Keratinocyte (primary cell): ENCODE data around the gene SMCHD1. TPM values are rescaled to one million over a fixed set of nuclear protein-coding genes. Genes with fewer than 3 reads are reported as not detected.

Experiments used
- DNase-seq: peaks from one replicate; pipeline ENCODE4 v3.0.0-alpha.2; 2011; ENCODE audit warnings: low read depth, missing footprints, low spot score
- FAIRE-seq: peaks from 2 replicates; lab custom pipeline; 2011; peaks lifted over from hg19 to GRCh38; lab: Jason Lieb, UNC
- H2AFZ ChIP-seq: 2 replicates; pipeline ENCODE4 v1.6.0; 2012; ENCODE audit warnings: low read length, control low read depth, inconsistent platforms; ENCODE audit not compliant: control insufficient read depth
- H3K27ac ChIP-seq: 2 replicates; pipeline ENCODE4 v1.5.1; 2011; ENCODE audit warnings: low read length; ENCODE audit not compliant: control insufficient read depth, insufficient read depth
- H3K27me3 ChIP-seq: 3 replicates; pipeline ENCODE4 v1.6.0; 2011; ENCODE audit warnings: low read length; ENCODE audit not compliant: control insufficient read depth, insufficient read depth; ENCODE audit errors: extremely low read depth
- H3K36me3 ChIP-seq, 2 experiments: 2 replicates in 1 of 2; 3 replicates in 1 of 2; pipeline ENCODE4 v1.5.1; 2011; ENCODE audit warnings: low read length in 2 of 2, mild to moderate bottlenecking in 1 of 2; ENCODE audit not compliant: control insufficient read depth in 2 of 2, insufficient read depth in 2 of 2; ENCODE audit errors: extremely low read depth in 1 of 2
- H3K4me1 ChIP-seq: 3 replicates; pipeline ENCODE4 v1.5.1; 2011; ENCODE audit warnings: low read length; ENCODE audit not compliant: control insufficient read depth, insufficient read depth; ENCODE audit errors: extremely low read depth
- H3K4me2 ChIP-seq: 3 replicates; pipeline ENCODE4 v1.6.0; 2011; ENCODE audit warnings: low read depth, low read length; ENCODE audit not compliant: control insufficient read depth, insufficient read depth; ENCODE audit errors: extremely low read depth
- H3K4me3 ChIP-seq, 3 experiments: fragments of 200-600 bp in 1 of 3; sonication (generic) in 1 of 3; 2 replicates in 2 of 3; 3 replicates in 1 of 3; pipeline ENCODE4 v1.5.1; 2011 to 2016; ENCODE audit warnings: low read length in 3 of 3, mild to moderate bottlenecking in 3 of 3, control low read depth in 2 of 3, inconsistent platforms in 1 of 3, low read depth in 1 of 3, mixed read lengths in 1 of 3, mixed run types in 1 of 3, moderate library complexity in 1 of 3; ENCODE audit not compliant: control insufficient read depth in 2 of 3, insufficient read depth in 2 of 3; ENCODE audit errors: extremely low read depth in 1 of 3
- H3K79me2 ChIP-seq: 2 replicates; pipeline ENCODE4 v1.6.0; 2012; ENCODE audit warnings: low read length; ENCODE audit not compliant: control insufficient read depth, insufficient read depth
- H3K9ac ChIP-seq: 3 replicates; pipeline ENCODE4 v1.6.0; 2011; ENCODE audit warnings: low read length; ENCODE audit not compliant: control insufficient read depth, insufficient read depth; ENCODE audit errors: extremely low read depth
- H3K9me1 ChIP-seq: 3 replicates; pipeline ENCODE4 v1.6.0; 2011; ENCODE audit warnings: low read length; ENCODE audit not compliant: control insufficient read depth, insufficient read depth; ENCODE audit errors: extremely low read depth
- H3K9me3 ChIP-seq: 2 replicates; pipeline ENCODE4 v1.5.1; 2012; ENCODE audit warnings: low read depth, low read length; ENCODE audit not compliant: control insufficient read depth
- H4K20me1 ChIP-seq: 3 replicates; pipeline ENCODE4 v1.6.0; 2011; ENCODE audit warnings: low read length; ENCODE audit not compliant: control insufficient read depth, insufficient read depth; ENCODE audit errors: extremely low read depth
- EZH2 ChIP-seq: IDR thresholded peaks from one replicate; pipeline ENCODE4 v1.6.1; 2012; ENCODE audit warnings: inconsistent platforms, mild to moderate bottlenecking, low read length, moderate library complexity
- dilution Hi-C: fragments of 300-500 bp; cut with MboI; formaldehyde crosslinking; loops from one replicate; pipeline ENCODE4 v1.7.0; 2020; ENCODE audit warnings: low sequenced_read_pairs; ENCODE audit not compliant: extremely low pct_ligation_motif_present
- polyA plus RNA-seq, 5 experiments: library from polyadenylated mRNA; depleted of rRNA in 3 of 5; stranded (reverse) in 3 of 5; stranded (forward) in 1 of 5; unstranded in 1 of 5; fragments of >200 nt; gene quantifications; 1 replicate in 1 of 5; 2 replicates in 3 of 5; 3 replicates in 1 of 5; pipeline versions ENCODE4 v1.2.1 to v1.2.3, GENCODE V29; 2011 to 2012; ENCODE audit warnings: missing spikeins in 2 of 5, low read depth in 1 of 5, low replicate concordance in 1 of 5
- TF ChIP-seq, protein P1 (sequence below), 3 experiments: IDR thresholded peaks in 1 of 3; conservative IDR thresholded peaks in 1 of 3; optimal IDR thresholded peaks in 1 of 3; 2 replicates in 2 of 3; 3 replicates in 1 of 3; pipeline versions ENCODE3 to v1.5.1; 2011; ENCODE audit warnings: low read length in 3 of 3, mild to moderate bottlenecking in 3 of 3, moderate library complexity in 2 of 3, control low read depth in 1 of 3, inconsistent platforms in 1 of 3; ENCODE audit not compliant: insufficient read depth in 2 of 3; ENCODE audit errors: extremely low read depth in 1 of 3

SMCHD1 gene
- polyA plus RNA-seq, 1 donor (not counting 4 experiments of a cell fraction or from before 2014, with no cell fraction given) = 18.5 TPM

- H3K4me2 ChIP-seq = no peak overlapping the region
- H3K79me2 ChIP-seq = no peaks in the 10 kb centered on the region
- peaks cover 4 to 6% of the 10 kb centered on the region in 2 experiments for H3K36me3 ChIP-seq
These were observed 125.2 kb downstream of the SMCHD1 start for GRCh38 chr18:2780750-2781149.

DNA sequence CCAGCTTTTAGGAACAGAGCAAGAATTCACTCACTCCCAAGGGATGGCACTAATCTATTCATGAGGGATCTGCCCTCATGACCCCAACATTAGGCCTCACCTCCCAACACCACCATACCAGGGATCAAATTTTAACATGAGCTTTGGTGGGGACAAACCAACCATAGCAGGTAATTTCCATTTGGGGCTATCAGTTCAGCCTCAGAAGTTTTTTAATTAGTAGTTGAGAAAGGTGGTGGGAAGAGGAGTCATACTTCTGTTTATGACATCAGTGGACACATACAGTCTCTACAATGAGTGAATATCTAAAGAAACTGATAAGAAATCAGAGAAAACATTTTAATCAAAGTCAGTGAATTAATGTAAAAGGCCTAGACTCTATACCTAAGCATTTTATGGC lies 131.7 kb downstream of the SMCHD1 start:
- Histone ChIP-seq H3K9me1 (no peaks in the 10 kb centered on the region), H3K4me2 (no peak overlapping the region), H3K27ac (no peak overlapping the region), H3K4me1 (no peaks in the 10 kb centered on the region), H3K9ac (no peak overlapping the region), H3K79me2 (no peaks in the 10 kb centered on the region), H3K9me3 (no peaks in the 10 kb centered on the region), H3K27me3 (no peaks in the 10 kb centered on the region), H3K36me3 (peaks cover 5 to 6% of the 10 kb centered on the region in 2 experiments), H3K4me3 (no peak overlapping the region), H2AFZ (no peak overlapping the region), H4K20me1 (no peaks in the 10 kb centered on the region)
- DNase-seq = no peak
- no peak for FAIRE-seq
- dilution Hi-C loops = no loop called here
- TF ChIP-seq, protein P1, sequence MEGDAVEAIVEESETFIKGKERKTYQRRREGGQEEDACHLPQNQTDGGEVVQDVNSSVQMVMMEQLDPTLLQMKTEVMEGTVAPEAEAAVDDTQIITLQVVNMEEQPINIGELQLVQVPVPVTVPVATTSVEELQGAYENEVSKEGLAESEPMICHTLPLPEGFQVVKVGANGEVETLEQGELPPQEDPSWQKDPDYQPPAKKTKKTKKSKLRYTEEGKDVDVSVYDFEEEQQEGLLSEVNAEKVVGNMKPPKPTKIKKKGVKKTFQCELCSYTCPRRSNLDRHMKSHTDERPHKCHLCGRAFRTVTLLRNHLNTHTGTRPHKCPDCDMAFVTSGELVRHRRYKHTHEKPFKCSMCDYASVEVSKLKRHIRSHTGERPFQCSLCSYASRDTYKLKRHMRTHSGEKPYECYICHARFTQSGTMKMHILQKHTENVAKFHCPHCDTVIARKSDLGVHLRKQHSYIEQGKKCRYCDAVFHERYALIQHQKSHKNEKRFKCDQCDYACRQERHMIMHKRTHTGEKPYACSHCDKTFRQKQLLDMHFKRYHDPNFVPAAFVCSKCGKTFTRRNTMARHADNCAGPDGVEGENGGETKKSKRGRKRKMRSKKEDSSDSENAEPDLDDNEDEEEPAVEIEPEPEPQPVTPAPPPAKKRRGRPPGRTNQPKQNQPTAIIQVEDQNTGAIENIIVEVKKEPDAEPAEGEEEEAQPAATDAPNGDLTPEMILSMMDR (optimal IDR thresholded peaks at IDR 0.05 in 1 of 3, IDR thresholded peaks at IDR 0.05 in 1 of 3, conservative IDR thresholded peaks at IDR 0.05 in 1 of 3; ENCODE audit: extremely low read depth in 1 of 3, insufficient read depth in 2 of 3, low read length in 3 of 3) = no peak
- TF ChIP-seq EZH2 = no peak

More at GRCh38 chr18:2780750-2781149, 125.2 kb downstream of the SMCHD1 start:
- H4K20me1 ChIP-seq = no peaks in the 10 kb centered on the region
- DNase-seq (no peak), FAIRE-seq (no peak)
- no peak for TF ChIP-seq EZH2
- TF ChIP-seq, protein P1 (optimal IDR thresholded peaks at IDR 0.05 in 1 of 3, IDR thresholded peaks at IDR 0.05 in 1 of 3, conservative IDR thresholded peaks at IDR 0.05 in 1 of 3; ENCODE audit: extremely low read depth in 1 of 3, insufficient read depth in 2 of 3, low read length in 3 of 3) = no peak
- no peak overlapping the region for H3K9ac ChIP-seq
- H3K4me1 ChIP-seq = no peaks in the 10 kb centered on the region
- no peak overlapping the region for H3K27ac ChIP-seq
- no peak overlapping the region for H2AFZ ChIP-seq
- H3K4me3 ChIP-seq = no peak overlapping the region
- dilution Hi-C loops = no loop called here
- H3K27me3 ChIP-seq = no peaks in the 10 kb centered on the region
- H3K9me1 ChIP-seq = no peaks in the 10 kb centered on the region
- H3K9me3 ChIP-seq = no peaks in the 10 kb centered on the region
